WERI-Rb-1 (cell line): ENCODE results near the gene ANKDD1B.

Source experiments
- DNase-seq: peaks from one replicate; pipeline ENCODE4 v3.0.0-alpha.2; 2020
- H3K27ac ChIP-seq: fragments of 250-450 bp; sonication (Bioruptor Pico); 2 replicates; pipeline ENCODE4 v1.5.1; 2020; ENCODE audit warnings: mild to moderate bottlenecking, moderate library complexity
- H3K27me3 ChIP-seq: fragments of 250-450 bp; sonication (Bioruptor Pico); 2 replicates; pipeline ENCODE4 v1.5.1; 2021; ENCODE audit warnings: mild to moderate bottlenecking, low read depth, moderate library complexity; ENCODE audit not compliant: insufficient read depth, severe bottlenecking
- H3K36me3 ChIP-seq: fragments of 250-450 bp; sonication (Bioruptor Pico); 2 replicates; pipeline ENCODE4 v1.5.1; 2020; ENCODE audit warnings: mild to moderate bottlenecking, moderate library complexity
- H3K4me3 ChIP-seq: 2 replicates; pipeline ENCODE4 v1.5.1; 2011; ENCODE audit warnings: low read depth, mild to moderate bottlenecking, control low read depth, low read length
- H3K9me3 ChIP-seq: fragments of 250-450 bp; sonication (Bioruptor Pico); 2 replicates; pipeline ENCODE4 v1.5.1; 2021; ENCODE audit warnings: mild to moderate bottlenecking, moderate library complexity; ENCODE audit not compliant: severe bottlenecking
- TF ChIP-seq, protein P1 (sequence below): IDR thresholded peaks from 2 replicates; pipeline ENCODE4 v1.5.1; 2011; ENCODE audit warnings: low read depth, mild to moderate bottlenecking, control low read depth, inconsistent platforms, low read length

ANKDD1B gene

DNA sequence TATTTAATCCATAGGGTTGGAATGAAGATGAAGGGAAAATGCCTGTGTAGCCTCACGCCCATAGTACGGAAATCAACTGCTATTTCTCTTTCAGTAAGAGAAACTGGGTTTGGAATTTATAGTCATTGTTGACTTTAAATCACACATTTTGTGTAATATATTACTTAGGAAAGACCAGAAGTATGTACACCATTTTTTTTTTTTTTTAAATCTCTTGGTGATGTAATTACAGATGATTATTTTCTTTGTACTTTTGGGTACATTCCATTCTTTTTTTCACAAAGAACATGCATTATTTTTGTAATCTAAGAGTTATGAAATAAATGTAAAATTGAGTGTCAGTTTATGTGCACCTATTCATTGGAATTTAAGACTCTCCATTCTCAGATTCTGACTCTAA is 60.3 kb downstream of the ANKDD1B start:
- H3K27me3 ChIP-seq: no peaks in the 10 kb centered on the region
- TF ChIP-seq, protein P1, sequence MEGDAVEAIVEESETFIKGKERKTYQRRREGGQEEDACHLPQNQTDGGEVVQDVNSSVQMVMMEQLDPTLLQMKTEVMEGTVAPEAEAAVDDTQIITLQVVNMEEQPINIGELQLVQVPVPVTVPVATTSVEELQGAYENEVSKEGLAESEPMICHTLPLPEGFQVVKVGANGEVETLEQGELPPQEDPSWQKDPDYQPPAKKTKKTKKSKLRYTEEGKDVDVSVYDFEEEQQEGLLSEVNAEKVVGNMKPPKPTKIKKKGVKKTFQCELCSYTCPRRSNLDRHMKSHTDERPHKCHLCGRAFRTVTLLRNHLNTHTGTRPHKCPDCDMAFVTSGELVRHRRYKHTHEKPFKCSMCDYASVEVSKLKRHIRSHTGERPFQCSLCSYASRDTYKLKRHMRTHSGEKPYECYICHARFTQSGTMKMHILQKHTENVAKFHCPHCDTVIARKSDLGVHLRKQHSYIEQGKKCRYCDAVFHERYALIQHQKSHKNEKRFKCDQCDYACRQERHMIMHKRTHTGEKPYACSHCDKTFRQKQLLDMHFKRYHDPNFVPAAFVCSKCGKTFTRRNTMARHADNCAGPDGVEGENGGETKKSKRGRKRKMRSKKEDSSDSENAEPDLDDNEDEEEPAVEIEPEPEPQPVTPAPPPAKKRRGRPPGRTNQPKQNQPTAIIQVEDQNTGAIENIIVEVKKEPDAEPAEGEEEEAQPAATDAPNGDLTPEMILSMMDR: no peak
- no peak overlapping the region for H3K4me3 ChIP-seq
- no peaks in the 10 kb centered on the region for H3K9me3 ChIP-seq
- H3K36me3 ChIP-seq: no peaks in the 10 kb centered on the region
- no peak for DNase-seq
- no peak overlapping the region for H3K27ac ChIP-seq

DNA sequence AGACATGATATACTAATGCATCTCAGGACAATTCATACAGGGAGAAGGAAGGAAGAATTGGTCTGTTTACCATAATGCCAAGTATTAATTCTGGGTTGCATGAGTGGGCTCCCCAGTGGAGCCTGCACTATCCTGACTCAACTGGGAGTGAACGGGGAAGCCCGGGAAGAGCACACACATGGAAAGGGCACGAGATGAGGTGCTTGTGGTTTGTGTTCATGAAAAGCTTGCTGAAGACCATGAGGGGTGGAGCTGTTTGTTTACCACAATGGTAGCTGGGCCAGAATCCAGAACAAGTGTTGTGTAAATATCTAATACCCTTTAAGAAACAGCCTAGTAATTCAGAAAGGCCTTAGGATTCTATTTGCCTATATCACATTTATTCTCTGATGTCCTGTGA is 61.4 kb downstream of the ANKDD1B start:
- H3K4me3 ChIP-seq: no peak overlapping the region
- no peaks in the 10 kb centered on the region; the same call in 1 of the 2 replicates for H3K36me3 ChIP-seq
- no peak overlapping the region for H3K27ac ChIP-seq
- TF ChIP-seq, protein P1: no peak
- no peaks in the 10 kb centered on the region for H3K9me3 ChIP-seq
- no peak for DNase-seq
- H3K27me3 ChIP-seq: no peaks in the 10 kb centered on the region

DNA sequence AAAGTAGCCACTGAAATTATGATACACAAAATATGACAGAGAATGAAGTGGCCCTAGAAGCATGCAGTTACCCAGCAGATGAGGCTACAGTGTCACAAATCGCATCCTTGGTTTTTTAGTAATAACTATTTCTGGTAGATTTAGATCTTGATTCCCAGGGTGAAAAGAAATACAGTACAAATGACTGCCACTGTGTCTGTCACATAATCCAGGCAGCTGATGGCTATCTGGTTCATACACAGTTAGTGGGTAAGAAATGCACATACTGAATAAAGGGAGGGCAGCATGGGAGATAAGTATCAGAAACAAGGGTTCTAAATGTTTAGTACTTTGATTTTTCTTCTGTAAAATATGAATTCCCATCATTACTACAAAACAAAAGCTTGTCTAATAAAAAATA is 64.5 kb downstream of the ANKDD1B start:
- Histone ChIP-seq H3K9me3 (no peaks in the 10 kb centered on the region), H3K4me3 (no peak overlapping the region), H3K36me3 (no peaks in the 10 kb centered on the region; the same call in 1 of the 2 replicates), H3K27ac (no peak overlapping the region), H3K27me3 (no peaks in the 10 kb centered on the region)
- no peak for DNase-seq
- TF ChIP-seq, protein P1: no peak

DNA sequence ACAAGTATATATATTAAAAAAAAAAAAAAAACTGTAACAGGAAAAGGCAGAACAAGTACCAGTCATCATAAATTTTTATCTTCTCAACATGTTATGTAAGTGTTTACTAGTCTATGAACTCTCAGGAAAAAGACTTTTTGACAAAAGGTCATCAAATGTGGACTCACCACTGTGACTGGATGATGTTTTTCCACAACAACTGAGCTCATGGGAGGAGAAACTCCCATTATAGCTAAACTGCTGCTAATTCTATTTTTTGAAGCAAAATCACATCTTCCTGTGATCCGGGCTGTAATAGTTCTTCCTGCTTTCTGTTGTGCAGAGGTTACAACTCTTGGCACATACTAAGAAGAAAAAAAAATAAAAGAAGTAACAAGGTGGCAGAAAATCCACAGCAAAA is 66.4 kb downstream of the ANKDD1B start:
- TF ChIP-seq, protein P1: no peak
- Histone ChIP-seq H3K4me3 (no peak overlapping the region), H3K9me3 (no peaks in the 10 kb centered on the region), H3K27me3 (no peaks in the 10 kb centered on the region), H3K27ac (no peak overlapping the region), H3K36me3 (no peaks in the 10 kb centered on the region; the same call in 1 of the 2 replicates)
- no peak for DNase-seq

DNA sequence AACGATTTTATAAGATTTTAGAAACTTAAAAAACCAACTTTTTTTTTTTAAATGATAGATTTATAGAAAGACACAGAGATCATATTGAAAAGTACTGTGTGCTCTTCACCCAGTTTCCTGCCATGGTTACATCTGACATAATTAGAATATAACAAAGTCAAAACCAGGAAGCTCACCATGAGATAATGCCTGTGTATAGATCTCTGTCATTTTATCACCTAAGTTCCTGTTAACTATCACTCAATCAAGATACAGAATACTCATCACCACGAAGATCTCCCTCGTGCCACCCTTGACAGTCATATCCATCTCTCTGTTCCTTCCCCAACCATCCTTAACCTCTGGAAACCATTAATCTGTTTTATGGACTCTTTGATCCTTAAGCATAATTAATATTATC is 66.9 kb downstream of the ANKDD1B start:
- H3K4me3 ChIP-seq: no peak overlapping the region
- H3K27ac ChIP-seq: no peak overlapping the region
- H3K9me3 ChIP-seq: no peaks in the 10 kb centered on the region
- no peaks in the 10 kb centered on the region; the same call in 1 of the 2 replicates for H3K36me3 ChIP-seq
- H3K27me3 ChIP-seq: no peaks in the 10 kb centered on the region
- DNase-seq: no peak
- TF ChIP-seq, protein P1: no peak

DNA sequence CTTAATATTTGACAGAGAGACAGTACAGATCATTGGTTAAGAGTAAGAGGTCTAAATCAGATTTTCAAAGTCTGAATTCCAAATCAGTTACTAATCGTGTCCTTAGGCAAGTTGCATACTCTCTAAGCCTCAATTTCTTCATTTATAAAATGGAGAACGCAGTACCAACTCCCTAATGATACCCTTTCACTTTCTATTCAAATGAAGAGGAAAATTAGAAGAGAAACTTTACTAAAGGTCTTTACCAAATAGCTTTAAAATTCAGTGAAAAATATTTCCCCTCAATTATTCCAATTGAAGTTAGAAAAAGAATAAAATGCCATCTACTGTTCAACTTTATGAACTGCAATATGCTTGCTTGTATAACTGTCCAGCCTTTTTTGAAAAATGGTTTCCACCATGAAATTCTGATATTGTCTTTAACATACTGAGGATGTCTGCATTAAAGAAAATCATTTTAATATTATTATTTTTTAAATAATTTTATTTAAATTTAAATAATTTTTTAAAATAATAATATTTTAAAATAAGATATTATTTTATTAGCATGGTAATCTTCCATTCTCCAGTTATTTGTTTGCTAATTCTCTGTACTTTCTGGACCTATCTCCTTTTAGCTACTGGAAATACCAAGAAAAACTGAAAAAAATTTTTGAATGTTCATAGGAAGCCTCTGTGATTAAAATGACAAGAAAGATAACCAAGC is 70.0 kb downstream of the ANKDD1B start:
- Histone ChIP-seq H3K9me3 (no peaks in the 10 kb centered on the region), H3K4me3 (no peak overlapping the region), H3K27ac (no peak overlapping the region), H3K36me3 (no peaks in the 10 kb centered on the region; the same call in 1 of the 2 replicates), H3K27me3 (no peaks in the 10 kb centered on the region)
- TF ChIP-seq, protein P1: no peak
- no peak for DNase-seq
